ENCODE results near the gene TMEM108.

Gene TMEM108

GRCh38 chr3:133256787-133257483 is 218.7 kb downstream of the TMEM108 start:
- Mint-ChIP-seq H3K4me1 (peaks cover 33% of the 10 kb centered on the region), H3K4me3 (no peak overlapping the region), H3K27me3 (ENCODE audit: low read depth) (no peaks in the 10 kb centered on the region), H3K36me3 (ENCODE audit: low read depth) (no peaks in the 10 kb centered on the region), H3K27ac (peak overlapping the region in 1 of 3 experiments; percentile 14), H3K9me3 (no peaks in the 10 kb centered on the region)
- TF ChIP-seq, protein P1, sequence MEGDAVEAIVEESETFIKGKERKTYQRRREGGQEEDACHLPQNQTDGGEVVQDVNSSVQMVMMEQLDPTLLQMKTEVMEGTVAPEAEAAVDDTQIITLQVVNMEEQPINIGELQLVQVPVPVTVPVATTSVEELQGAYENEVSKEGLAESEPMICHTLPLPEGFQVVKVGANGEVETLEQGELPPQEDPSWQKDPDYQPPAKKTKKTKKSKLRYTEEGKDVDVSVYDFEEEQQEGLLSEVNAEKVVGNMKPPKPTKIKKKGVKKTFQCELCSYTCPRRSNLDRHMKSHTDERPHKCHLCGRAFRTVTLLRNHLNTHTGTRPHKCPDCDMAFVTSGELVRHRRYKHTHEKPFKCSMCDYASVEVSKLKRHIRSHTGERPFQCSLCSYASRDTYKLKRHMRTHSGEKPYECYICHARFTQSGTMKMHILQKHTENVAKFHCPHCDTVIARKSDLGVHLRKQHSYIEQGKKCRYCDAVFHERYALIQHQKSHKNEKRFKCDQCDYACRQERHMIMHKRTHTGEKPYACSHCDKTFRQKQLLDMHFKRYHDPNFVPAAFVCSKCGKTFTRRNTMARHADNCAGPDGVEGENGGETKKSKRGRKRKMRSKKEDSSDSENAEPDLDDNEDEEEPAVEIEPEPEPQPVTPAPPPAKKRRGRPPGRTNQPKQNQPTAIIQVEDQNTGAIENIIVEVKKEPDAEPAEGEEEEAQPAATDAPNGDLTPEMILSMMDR (IDR thresholded peaks at IDR 0.05; ENCODE audit: unreplicated experiment in 3 of 3) = no peak

DNA sequence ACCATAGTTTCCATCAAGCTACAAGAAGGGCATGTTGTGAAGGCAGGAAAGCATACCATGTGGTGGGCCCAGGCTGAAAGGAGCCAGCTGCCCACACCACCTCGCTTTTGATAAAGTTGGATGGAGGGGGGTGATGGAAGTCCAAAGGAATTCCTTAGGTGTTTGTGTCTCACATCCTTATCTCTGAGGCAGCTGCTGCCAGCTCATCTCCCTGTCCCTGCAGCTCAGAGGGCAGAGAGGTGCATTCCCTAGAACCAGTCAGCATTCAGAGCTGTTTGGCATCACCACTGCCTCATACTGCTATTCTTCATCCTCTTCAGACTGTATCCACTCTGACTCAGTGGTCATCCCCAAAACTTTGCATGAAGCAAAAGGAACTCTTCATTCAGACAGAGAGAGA is 220.2 kb downstream of the TMEM108 start:
- TF ChIP-seq, protein P1 (IDR thresholded peaks at IDR 0.05; ENCODE audit: unreplicated experiment in 3 of 3) = no peak
- no peaks in the 10 kb centered on the region for H3K27me3 Mint-ChIP-seq (ENCODE audit: low read depth)
- H3K27ac Mint-ChIP-seq = no peak overlapping the region
- H3K4me3 Mint-ChIP-seq = no peak overlapping the region
- no peaks in the 10 kb centered on the region for H3K36me3 Mint-ChIP-seq (ENCODE audit: low read depth)
- H3K4me1 Mint-ChIP-seq = peaks cover 31% of the 10 kb centered on the region
- H3K9me3 Mint-ChIP-seq = no peaks in the 10 kb centered on the region

- Mint-ChIP-seq H3K27me3 (ENCODE audit: low read depth) (no peaks in the 10 kb centered on the region), H3K27ac (no peak overlapping the region), H3K4me3 (no peak overlapping the region), H3K9me3 (no peaks in the 10 kb centered on the region), H3K36me3 (ENCODE audit: low read depth) (no peaks in the 10 kb centered on the region), H3K4me1 (peaks cover 29% of the 10 kb centered on the region)
- TF ChIP-seq, protein P1 (IDR thresholded peaks at IDR 0.05; ENCODE audit: unreplicated experiment in 3 of 3) = no peak
These were observed 221.6 kb downstream of the TMEM108 start for GRCh38 chr3:133259767-133260166.

GRCh38 chr3:133262333-133262732 is 224.1 kb downstream of the TMEM108 start:
- no peaks in the 10 kb centered on the region for H3K27me3 Mint-ChIP-seq (ENCODE audit: low read depth)
- TF ChIP-seq, protein P1 (IDR thresholded peaks at IDR 0.05; ENCODE audit: unreplicated experiment in 3 of 3) = no peak
- no peaks in the 10 kb centered on the region for H3K36me3 Mint-ChIP-seq (ENCODE audit: low read depth)
- H3K9me3 Mint-ChIP-seq = no peaks in the 10 kb centered on the region
- peaks cover 10% of the 10 kb centered on the region for H3K4me1 Mint-ChIP-seq
- H3K4me3 Mint-ChIP-seq = no peak overlapping the region
- no peak overlapping the region for H3K27ac Mint-ChIP-seq

- TF ChIP-seq, protein P1 (IDR thresholded peaks at IDR 0.05; ENCODE audit: unreplicated experiment in 3 of 3) = no peak
- H3K4me3 Mint-ChIP-seq = no peak overlapping the region
- H3K27me3 Mint-ChIP-seq (ENCODE audit: low read depth) = no peaks in the 10 kb centered on the region
- H3K4me1 Mint-ChIP-seq = peaks cover 12% of the 10 kb centered on the region
- H3K9me3 Mint-ChIP-seq = no peaks in the 10 kb centered on the region
- no peaks in the 10 kb centered on the region for H3K36me3 Mint-ChIP-seq (ENCODE audit: low read depth)
- H3K27ac Mint-ChIP-seq = no peak overlapping the region
These were observed 226.7 kb downstream of the TMEM108 start for GRCh38 chr3:133264920-133265319.

- Mint-ChIP-seq H3K4me1 (peaks cover 11% of the 10 kb centered on the region), H3K9me3 (no peaks in the 10 kb centered on the region), H3K27ac (no peak overlapping the region), H3K36me3 (ENCODE audit: low read depth) (no peaks in the 10 kb centered on the region), H3K4me3 (no peak overlapping the region), H3K27me3 (ENCODE audit: low read depth) (no peaks in the 10 kb centered on the region)
- TF ChIP-seq, protein P1 (IDR thresholded peaks at IDR 0.05; ENCODE audit: unreplicated experiment in 3 of 3) = no peak
These were observed 230.5 kb downstream of the TMEM108 start for GRCh38 chr3:133268726-133269134.
